Natural killer cell (primary cell): ENCODE measurements around the gene COX5B. TPM values are rescaled to one million over a fixed set of nuclear protein-coding genes. Genes with fewer than 3 reads are reported as not detected.

Source experiments
- ATAC-seq, 3 donors: fragments of 150-1000 bp in 2 of 3; fragments of 200-7000 bp in 1 of 3; cut with Tn5 transposase; 1 replicate in 1 of 3; 2 replicates in 2 of 3; pipeline ENCODE4 v1.10.0; 2021; ENCODE audit warnings: mild to moderate bottlenecking in 2 of 3, moderate library complexity in 2 of 3
- DNase-seq, 2 donors: peaks; one replicate each; pipeline versions ENCODE4 v3.0.0 to v3.0.0-alpha.2; 2013 to 2021; ENCODE audit warnings: mixed read lengths in 1 of 2
- H3K27ac ChIP-seq: one replicate; pipeline ENCODE4 v1.5.1; 2013; ENCODE audit warnings: mild to moderate bottlenecking, low read length
- H3K27me3 ChIP-seq: one replicate; pipeline ENCODE4 v1.6.1; 2013; ENCODE audit warnings: low read length; ENCODE audit not compliant: control insufficient read depth, insufficient read depth
- H3K36me3 ChIP-seq: one replicate; pipeline ENCODE4 v1.6.1; 2013; ENCODE audit warnings: low read length; ENCODE audit not compliant: control insufficient read depth, insufficient read depth
- H3K4me1 ChIP-seq: one replicate; pipeline ENCODE4 v1.6.1; 2013; ENCODE audit warnings: low read length; ENCODE audit not compliant: control insufficient read depth, insufficient read depth
- H3K4me3 ChIP-seq: one replicate; pipeline ENCODE4 v1.5.1; 2013; ENCODE audit warnings: low read length
- H3K9me3 ChIP-seq: one replicate; pipeline ENCODE4 v1.6.1; 2013; ENCODE audit warnings: low read length; ENCODE audit not compliant: control insufficient read depth, insufficient read depth
- H3K27ac Mint-ChIP-seq, 2 donors: one replicate each; pipeline ENCODE4 v1.8.0; 2022; ENCODE audit warnings: mild to moderate bottlenecking in 2 of 2, mixed read lengths in 2 of 2, moderate library complexity in 1 of 2
- H3K27me3 Mint-ChIP-seq, 2 donors: one replicate each; pipeline ENCODE4 v1.8.0; 2022; ENCODE audit warnings: low read depth in 2 of 2, mixed read lengths in 2 of 2
- H3K36me3 Mint-ChIP-seq: one replicate; pipeline ENCODE4 v1.8.0; 2022; ENCODE audit warnings: mixed read lengths
- H3K4me1 Mint-ChIP-seq, 2 donors: one replicate each; pipeline ENCODE4 v1.8.0; 2022; ENCODE audit warnings: mixed read lengths in 2 of 2
- H3K4me3 Mint-ChIP-seq: one replicate; pipeline ENCODE4 v1.8.0; 2022; ENCODE audit warnings: mild to moderate bottlenecking, moderate library complexity, mixed read lengths
- H3K9me3 Mint-ChIP-seq, 2 donors: one replicate each; pipeline ENCODE4 v1.8.0; 2022; ENCODE audit warnings: mixed read lengths in 2 of 2
- whole genome bisulfite sequencing: methylation state at CpG from one replicate; pipeline ENCODE4 v1.1.7; 2013; ENCODE audit warnings: missing lambda C conversion rate; ENCODE audit not compliant: insufficient coverage; 5-methylcytosine and 5-hydroxymethylcytosine counted together
- intact Hi-C: fragments of 100-400 bp; cut with micrococcal nuclease; formaldehyde crosslinking; loops from one replicate; pipeline ENCODE4 v1.14.2; 2022
- total RNA-seq, 4 donors: library from RNA; stranded (reverse); fragments of 120-200 nt in 1 of 4; gene quantifications; one replicate each; pipeline versions ENCODE4 v1.2.3 to v1.2.4, GENCODE V29; 2013 to 2022
- TF ChIP-seq, protein P1 (sequence below): fragments of 200-600 bp; IDR thresholded peaks from one replicate; pipeline ENCODE4 v1.8.0; 2022; ENCODE audit warnings: antibody characterized with exemption

Gene COX5B
- total RNA-seq, 3 donors from 2014 or later (not counting 1 experiment from before 2014, with no cell fraction given), result 101 to 126 (median 122) TPM

DNA sequence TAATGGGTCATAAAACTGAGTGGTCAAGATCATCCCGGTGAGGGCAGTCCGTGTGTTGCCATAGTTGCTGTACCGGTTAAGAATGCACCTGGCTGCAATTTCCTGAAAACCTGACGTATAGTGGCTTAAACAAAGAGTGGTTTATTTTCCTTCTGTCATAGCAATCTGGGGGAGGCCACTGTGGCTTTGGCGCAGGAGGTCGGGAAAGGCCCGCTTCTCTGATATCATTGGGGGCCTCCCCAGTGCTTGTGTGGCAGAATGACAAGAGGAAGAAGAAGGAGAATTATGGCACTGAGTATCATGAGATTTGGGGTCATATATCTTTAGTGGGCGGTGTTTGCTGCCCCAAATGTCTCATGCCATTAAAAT lies 28.0 kb downstream of the COX5B start:
- Mint-ChIP-seq H3K27me3 (peaks cover 6 to 22% of the 10 kb centered on the region in 2 donors), H3K9me3 (no peaks in the 10 kb centered on the region), H3K4me1 (no peaks in the 10 kb centered on the region), H3K4me3 (no peak overlapping the region), H3K27ac (no peak overlapping the region), H3K36me3 (no peaks in the 10 kb centered on the region)
- Histone ChIP-seq H3K27me3 (no peaks in the 10 kb centered on the region), H3K4me1 (no peaks in the 10 kb centered on the region), H3K9me3 (no peaks in the 10 kb centered on the region), H3K4me3 (no peak overlapping the region), H3K27ac (no peak overlapping the region), H3K36me3 (no peaks in the 10 kb centered on the region)
- ATAC-seq (peak in 1 of 3 donors; percentile 29), DNase-seq (no peak)
- intact Hi-C loops, result no loop called here
- WGBS, result 30% methylated on average over 8 of the region's 8 CpGs
- TF ChIP-seq, protein P1, sequence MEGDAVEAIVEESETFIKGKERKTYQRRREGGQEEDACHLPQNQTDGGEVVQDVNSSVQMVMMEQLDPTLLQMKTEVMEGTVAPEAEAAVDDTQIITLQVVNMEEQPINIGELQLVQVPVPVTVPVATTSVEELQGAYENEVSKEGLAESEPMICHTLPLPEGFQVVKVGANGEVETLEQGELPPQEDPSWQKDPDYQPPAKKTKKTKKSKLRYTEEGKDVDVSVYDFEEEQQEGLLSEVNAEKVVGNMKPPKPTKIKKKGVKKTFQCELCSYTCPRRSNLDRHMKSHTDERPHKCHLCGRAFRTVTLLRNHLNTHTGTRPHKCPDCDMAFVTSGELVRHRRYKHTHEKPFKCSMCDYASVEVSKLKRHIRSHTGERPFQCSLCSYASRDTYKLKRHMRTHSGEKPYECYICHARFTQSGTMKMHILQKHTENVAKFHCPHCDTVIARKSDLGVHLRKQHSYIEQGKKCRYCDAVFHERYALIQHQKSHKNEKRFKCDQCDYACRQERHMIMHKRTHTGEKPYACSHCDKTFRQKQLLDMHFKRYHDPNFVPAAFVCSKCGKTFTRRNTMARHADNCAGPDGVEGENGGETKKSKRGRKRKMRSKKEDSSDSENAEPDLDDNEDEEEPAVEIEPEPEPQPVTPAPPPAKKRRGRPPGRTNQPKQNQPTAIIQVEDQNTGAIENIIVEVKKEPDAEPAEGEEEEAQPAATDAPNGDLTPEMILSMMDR, result no peak

DNA sequence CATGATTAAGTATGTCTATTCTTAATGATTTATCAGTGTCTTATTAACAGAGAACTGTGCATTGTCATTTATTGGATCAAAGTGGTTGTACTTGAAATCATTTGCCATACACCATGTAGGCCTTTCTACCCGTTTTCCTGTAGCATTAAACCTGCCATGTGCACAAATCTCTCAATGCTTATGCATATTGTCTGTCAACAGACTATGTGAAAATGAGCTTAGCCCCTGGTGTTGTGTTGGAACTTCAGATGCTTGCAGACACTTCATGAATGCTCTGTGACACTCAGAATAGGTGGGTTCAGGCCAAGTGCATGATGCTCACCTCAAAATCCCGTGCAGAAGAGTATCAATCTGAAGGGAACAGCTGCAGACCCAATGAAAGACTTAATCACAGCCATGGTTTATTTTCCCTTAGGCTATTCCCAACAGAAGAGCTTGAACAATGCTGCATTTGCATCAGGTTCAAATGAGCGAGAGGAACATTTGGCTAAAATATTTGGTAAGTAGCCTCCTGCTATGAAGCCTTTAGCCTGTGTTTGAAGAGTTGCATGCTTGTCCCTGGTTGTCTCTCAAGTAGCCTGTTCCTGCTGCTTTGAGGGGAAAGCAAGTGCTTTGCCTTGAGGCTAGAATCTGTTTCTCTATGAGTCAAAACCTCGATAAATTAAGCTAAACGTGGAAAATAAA lies 29.7 kb downstream of the COX5B start:
- Mint-ChIP-seq H3K27ac (no peak overlapping the region), H3K27me3 (peaks cover 6 to 29% of the 10 kb centered on the region in 2 donors), H3K9me3 (no peaks in the 10 kb centered on the region), H3K4me1 (no peaks in the 10 kb centered on the region), H3K4me3 (no peak overlapping the region), H3K36me3 (no peaks in the 10 kb centered on the region)
- no peaks in the 10 kb centered on the region for H3K9me3 ChIP-seq
- intact Hi-C loops, result no loop called here
- no peaks in the 10 kb centered on the region for H3K36me3 ChIP-seq
- no peak overlapping the region for H3K4me3 ChIP-seq
- TF ChIP-seq, protein P1, result no peak
- no peaks in the 10 kb centered on the region for H3K27me3 ChIP-seq
- WGBS, result 86% methylated on average over 5 of the region's 5 CpGs
- DNase-seq, result no peak
- H3K27ac ChIP-seq, result no peak overlapping the region
- H3K4me1 ChIP-seq, result no peaks in the 10 kb centered on the region
- ATAC-seq, result no peak

DNA sequence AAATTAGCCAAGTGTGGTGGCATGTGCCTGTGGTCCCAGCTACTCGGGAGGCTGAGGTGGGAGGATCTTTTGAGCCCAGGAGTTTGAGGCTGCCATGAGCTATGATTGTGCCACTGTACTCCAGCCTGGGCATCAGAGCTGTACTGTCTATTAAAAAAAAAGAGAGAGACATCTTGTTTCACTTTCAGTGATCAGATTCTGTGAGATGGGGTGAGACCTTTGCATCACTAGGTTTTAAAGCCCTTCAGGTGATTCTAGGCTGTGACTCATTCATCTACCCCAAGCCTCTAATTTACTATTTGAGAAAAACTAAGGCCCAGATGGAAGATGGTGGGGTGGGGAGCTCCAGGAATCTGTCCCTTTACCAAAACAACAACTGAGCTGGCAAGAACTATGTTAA lies 30.8 kb downstream of the COX5B start:
- WGBS, result 100% methylated on average over 1 of the region's 1 CpG
- Mint-ChIP-seq H3K9me3 (no peaks in the 10 kb centered on the region), H3K27ac (no peak overlapping the region), H3K36me3 (no peaks in the 10 kb centered on the region), H3K4me1 (no peaks in the 10 kb centered on the region), H3K27me3 (peaks cover 6 to 29% of the 10 kb centered on the region in 2 donors), H3K4me3 (no peak overlapping the region)
- intact Hi-C loops, result no loop called here
- no peak for DNase-seq
- Histone ChIP-seq H3K27me3 (no peaks in the 10 kb centered on the region), H3K36me3 (no peaks in the 10 kb centered on the region), H3K4me3 (no peak overlapping the region), H3K27ac (no peak overlapping the region), H3K4me1 (no peaks in the 10 kb centered on the region), H3K9me3 (no peaks in the 10 kb centered on the region)
- no peak for ATAC-seq
- TF ChIP-seq, protein P1, result no peak

DNA sequence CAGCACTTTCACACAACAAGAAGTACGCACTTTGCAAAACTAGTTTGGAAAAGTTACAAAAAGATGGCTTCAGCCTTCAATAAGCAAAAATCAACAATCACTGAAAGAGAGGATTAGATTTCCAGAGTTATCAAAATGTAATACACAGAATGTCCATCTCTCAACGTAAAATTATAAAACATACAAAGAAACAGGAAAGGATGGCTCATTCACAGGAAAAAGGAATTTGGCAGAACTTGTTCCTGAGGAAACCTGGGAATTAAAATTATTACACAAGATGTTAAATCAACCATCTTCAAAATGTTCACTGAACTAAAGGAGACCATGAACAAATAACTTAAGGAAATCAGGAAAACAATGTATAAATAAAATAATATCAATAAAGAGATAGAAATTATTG lies 31.6 kb downstream of the COX5B start:
- ATAC-seq, result no peak
- H3K9me3 Mint-ChIP-seq, result no peaks in the 10 kb centered on the region
- no peaks in the 10 kb centered on the region for H3K36me3 Mint-ChIP-seq
- H3K27ac Mint-ChIP-seq, result no peak overlapping the region
- Histone ChIP-seq H3K9me3 (no peaks in the 10 kb centered on the region), H3K36me3 (no peaks in the 10 kb centered on the region), H3K4me1 (no peaks in the 10 kb centered on the region), H3K4me3 (no peak overlapping the region), H3K27me3 (no peaks in the 10 kb centered on the region), H3K27ac (no peak overlapping the region)
- intact Hi-C loops, result no loop called here
- WGBS, result 100% methylated on average over 2 of the region's 2 CpGs
- peaks cover 6 to 29% of the 10 kb centered on the region in 2 donors for H3K27me3 Mint-ChIP-seq
- no peak overlapping the region for H3K4me3 Mint-ChIP-seq
- TF ChIP-seq, protein P1, result no peak
- DNase-seq, result no peak
- no peaks in the 10 kb centered on the region for H3K4me1 Mint-ChIP-seq
